VCaP (cell line): Measurements from ENCODE around the gene LMOD2.
A peak's percentile ranks its signal among the peaks of the same experiment; 100 is the strongest.
"Not testable (repeated sequence)": the region's sequence is repeated elsewhere in the genome, so short reads cannot be mapped to it uniquely, and the experiment has no call there.

Experiments used
- H3K27ac ChIP-seq: fragments of 450-650 bp; 2 replicates; pipeline ENCODE4 v1.5.1; 2017
- TF ChIP-seq, protein P1 (sequence below): fragments of 450-650 bp; conservative IDR thresholded peaks from 2 replicates; pipeline ENCODE4 v1.5.1; 2017; ENCODE audit warnings: mild to moderate bottlenecking, moderate library complexity

Gene LMOD2

GRCh38 chr7:123632808-123633207 is 22.9 kb upstream of the LMOD2 start:
- TF ChIP-seq, protein P1, sequence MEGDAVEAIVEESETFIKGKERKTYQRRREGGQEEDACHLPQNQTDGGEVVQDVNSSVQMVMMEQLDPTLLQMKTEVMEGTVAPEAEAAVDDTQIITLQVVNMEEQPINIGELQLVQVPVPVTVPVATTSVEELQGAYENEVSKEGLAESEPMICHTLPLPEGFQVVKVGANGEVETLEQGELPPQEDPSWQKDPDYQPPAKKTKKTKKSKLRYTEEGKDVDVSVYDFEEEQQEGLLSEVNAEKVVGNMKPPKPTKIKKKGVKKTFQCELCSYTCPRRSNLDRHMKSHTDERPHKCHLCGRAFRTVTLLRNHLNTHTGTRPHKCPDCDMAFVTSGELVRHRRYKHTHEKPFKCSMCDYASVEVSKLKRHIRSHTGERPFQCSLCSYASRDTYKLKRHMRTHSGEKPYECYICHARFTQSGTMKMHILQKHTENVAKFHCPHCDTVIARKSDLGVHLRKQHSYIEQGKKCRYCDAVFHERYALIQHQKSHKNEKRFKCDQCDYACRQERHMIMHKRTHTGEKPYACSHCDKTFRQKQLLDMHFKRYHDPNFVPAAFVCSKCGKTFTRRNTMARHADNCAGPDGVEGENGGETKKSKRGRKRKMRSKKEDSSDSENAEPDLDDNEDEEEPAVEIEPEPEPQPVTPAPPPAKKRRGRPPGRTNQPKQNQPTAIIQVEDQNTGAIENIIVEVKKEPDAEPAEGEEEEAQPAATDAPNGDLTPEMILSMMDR, result no peak

GRCh38 chr7:123633553-123633952 is 22.1 kb upstream of the LMOD2 start:
- H3K27ac ChIP-seq, result no peak overlapping the region
- TF ChIP-seq, protein P1, result no peak

More at GRCh38 chr7:123632808-123633207, 22.9 kb upstream of the LMOD2 start:
- no peak overlapping the region for H3K27ac ChIP-seq

GRCh38 chr7:123634011-123634573 is 21.6 kb upstream of the LMOD2 start:
- not testable (repeated sequence) for H3K27ac ChIP-seq

- TF ChIP-seq, protein P1, result peak; percentile 85
- no peak overlapping the region for H3K27ac ChIP-seq
Measured at GRCh38 chr7:123635551-123636359, 19.9 kb upstream of the LMOD2 start.

DNA sequence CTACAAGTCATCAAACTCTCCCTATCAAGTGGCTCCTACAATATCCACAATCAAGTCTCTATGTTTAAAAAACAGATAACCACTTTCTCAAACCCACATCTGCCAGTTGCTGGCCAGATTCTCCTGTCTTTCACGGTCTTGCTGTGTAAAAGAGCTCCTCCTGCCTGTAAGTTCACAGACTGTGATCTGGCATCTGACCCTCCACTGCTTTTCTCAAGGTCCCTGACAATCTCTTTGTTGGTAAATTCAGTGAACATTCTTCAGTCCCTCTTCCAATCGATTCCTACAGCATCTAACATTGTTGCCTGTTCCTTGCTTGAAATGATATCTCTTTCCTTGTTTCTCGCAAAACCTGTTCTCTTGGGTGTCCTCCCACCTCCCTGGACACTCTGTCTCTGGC is 18.5 kb upstream of the LMOD2 start:
- peak overlapping the region; percentile 8; the same call in 1 of the 2 replicates for H3K27ac ChIP-seq
- TF ChIP-seq, protein P1, result no peak

DNA sequence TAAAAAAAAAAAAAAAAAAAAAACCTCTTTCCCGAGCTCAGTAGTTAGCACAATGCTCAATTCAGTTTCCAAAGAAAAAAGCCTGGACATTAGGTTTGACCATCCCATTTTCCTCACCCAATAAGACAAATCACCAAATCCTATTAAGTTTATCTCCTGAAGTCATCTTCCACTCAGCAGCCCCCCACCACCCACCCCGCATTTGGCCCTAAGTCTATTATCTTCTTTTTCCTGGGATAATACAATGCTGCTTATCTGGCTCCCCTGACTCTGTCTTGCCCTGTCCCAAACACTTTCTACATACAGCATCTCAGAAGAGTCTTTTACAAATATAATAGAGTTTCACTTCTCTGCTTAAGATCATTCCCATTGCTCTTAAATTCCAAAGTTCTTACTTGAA is 17.8 kb upstream of the LMOD2 start:
- TF ChIP-seq, protein P1, result no peak
- H3K27ac ChIP-seq, result 0 out of 2 replicates have a peak overlapping the region, but pooled peaks have one; percentile 8

- TF ChIP-seq, protein P1, result no peak
- no peak overlapping the region for H3K27ac ChIP-seq
Measured at GRCh38 chr7:123639631-123640030, 16.0 kb upstream of the LMOD2 start.

GRCh38 chr7:123640583-123640982 is 15.1 kb upstream of the LMOD2 start:
- H3K27ac ChIP-seq, result no peak overlapping the region
- TF ChIP-seq, protein P1, result no peak
